GM12865 (cell line): ENCODE data around the gene RBM10.
A peak's percentile ranks its signal among the peaks of the same experiment; 100 is the strongest.
"Not testable (repeated sequence)": the region's sequence is repeated elsewhere in the genome, so short reads cannot be mapped to it uniquely, and the experiment has no call there.

Experiments
- DNase-seq: peaks from one replicate; pipeline ENCODE4 v3.0.0; 2010; ENCODE audit warnings: low read depth
- H3K4me3 ChIP-seq: 2 replicates; pipeline ENCODE4 v1.5.1; 2011; ENCODE audit warnings: mild to moderate bottlenecking, low read depth, low read length, control low read depth
- TF ChIP-seq, protein P1 (sequence below): IDR thresholded peaks from 2 replicates; pipeline ENCODE4 v1.5.1; 2011; ENCODE audit warnings: low read length, control low read depth, low read depth, inconsistent platforms; ENCODE audit not compliant: insufficient read depth; ENCODE audit errors: missing control alignments

Gene RBM10

DNA sequence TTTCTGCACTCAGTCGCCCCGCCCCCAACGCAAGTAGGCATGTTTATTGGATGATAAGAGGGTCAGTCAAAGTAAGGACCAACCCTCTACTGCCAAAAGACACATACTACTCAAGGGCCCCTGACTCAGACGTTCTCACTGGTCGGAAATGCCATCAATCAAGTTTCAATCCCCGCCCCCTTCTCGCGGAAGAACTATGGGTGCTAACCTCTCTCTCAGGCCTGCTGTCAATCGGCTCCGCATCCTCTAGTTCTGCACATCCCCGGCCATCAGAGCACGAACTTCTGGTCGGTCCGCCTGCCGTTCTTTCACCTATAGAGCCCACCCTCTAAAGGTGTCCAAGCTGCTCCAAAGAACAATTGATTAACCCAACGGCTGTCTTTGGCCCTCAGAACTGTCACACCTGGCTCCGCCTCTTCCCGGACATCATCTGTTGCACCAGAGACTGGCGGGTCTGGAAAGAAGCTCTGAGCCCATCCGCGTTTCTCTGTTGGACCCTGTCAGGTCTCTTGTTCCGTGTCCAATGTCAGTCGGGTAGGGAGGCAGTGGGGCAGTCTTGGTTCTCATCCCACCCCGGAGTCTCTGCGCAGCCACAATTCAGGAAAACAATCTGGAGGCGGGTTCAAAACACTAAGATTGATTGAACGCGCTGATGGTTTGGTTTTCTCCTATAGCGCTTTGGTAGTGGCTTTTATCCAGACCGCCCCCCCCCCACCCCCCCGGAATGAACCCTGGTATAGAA is 15.7 kb upstream of the RBM10 start:
- H3K4me3 ChIP-seq = peak overlapping the region; percentile 80
- TF ChIP-seq, protein P1, sequence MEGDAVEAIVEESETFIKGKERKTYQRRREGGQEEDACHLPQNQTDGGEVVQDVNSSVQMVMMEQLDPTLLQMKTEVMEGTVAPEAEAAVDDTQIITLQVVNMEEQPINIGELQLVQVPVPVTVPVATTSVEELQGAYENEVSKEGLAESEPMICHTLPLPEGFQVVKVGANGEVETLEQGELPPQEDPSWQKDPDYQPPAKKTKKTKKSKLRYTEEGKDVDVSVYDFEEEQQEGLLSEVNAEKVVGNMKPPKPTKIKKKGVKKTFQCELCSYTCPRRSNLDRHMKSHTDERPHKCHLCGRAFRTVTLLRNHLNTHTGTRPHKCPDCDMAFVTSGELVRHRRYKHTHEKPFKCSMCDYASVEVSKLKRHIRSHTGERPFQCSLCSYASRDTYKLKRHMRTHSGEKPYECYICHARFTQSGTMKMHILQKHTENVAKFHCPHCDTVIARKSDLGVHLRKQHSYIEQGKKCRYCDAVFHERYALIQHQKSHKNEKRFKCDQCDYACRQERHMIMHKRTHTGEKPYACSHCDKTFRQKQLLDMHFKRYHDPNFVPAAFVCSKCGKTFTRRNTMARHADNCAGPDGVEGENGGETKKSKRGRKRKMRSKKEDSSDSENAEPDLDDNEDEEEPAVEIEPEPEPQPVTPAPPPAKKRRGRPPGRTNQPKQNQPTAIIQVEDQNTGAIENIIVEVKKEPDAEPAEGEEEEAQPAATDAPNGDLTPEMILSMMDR = no peak
- peak; percentile 95 for DNase-seq

DNA sequence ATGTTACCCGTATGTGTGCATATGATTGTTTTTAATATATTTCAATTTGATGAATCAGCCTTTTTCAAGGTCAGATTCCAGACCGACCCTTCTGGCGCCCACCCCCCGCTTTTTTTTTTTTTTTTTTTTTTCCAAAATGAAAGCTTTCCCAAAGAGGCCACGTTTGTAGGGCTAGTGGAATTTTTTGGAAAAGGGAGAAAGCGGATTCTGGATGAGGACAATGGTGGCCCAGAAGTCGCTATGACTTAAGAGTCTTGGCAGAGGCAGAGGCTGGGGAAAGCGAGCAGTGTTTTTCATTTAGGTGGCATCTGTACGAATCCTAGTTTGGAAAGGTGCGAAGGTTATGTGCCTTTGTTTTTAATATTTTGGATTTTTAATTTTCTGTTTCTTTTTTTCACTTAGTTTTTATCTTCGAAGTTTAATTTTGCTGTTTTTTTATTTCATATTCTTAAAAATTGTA is 15.1 kb upstream of the RBM10 start:
- TF ChIP-seq, protein P1 = no peak
- no peak for DNase-seq
- peak overlapping the region; percentile 80 for H3K4me3 ChIP-seq

DNA sequence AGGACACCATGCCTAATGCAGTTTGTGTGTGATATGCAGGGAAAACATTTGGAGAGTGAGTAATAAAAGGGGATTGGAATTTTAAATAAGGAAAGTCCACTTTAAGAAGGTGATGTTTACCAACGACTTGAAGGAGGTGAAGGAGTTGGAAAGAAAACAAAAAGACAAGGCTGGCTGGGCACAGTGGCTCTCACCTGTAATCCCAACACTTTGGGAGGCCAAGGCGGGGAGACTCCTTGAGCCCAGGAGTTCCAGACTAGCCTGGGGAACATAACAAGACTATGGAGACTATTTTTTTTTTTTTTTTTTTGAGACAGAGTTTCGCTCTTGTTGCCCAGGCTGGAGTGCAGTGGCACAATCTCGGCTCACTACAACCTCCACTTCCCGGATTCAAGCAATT is 11.5 kb upstream of the RBM10 start:
- no peak overlapping the region for H3K4me3 ChIP-seq
- TF ChIP-seq, protein P1 = no peak
- no peak for DNase-seq

DNA sequence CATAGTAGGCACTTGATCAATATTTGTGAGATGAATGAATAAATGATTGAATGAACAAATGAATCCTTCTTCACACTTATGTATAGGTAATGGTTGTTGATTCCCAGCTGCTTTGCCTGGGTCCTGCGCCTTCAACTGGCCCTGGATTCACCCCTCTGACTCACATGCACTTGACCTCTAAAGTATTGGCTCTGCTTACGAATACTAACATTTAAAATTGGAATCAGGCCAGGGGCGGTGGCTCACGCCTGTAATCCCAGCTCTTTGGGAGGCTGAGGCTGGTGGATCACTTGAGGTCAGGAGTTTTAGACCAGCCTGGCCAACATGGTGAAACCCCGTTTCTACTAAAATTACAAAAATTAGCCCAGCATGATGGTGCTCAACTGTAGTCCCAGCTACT is 9.4 kb upstream of the RBM10 start:
- DNase-seq, H3K4me3 ChIP-seq: not testable (repeated sequence)

DNA sequence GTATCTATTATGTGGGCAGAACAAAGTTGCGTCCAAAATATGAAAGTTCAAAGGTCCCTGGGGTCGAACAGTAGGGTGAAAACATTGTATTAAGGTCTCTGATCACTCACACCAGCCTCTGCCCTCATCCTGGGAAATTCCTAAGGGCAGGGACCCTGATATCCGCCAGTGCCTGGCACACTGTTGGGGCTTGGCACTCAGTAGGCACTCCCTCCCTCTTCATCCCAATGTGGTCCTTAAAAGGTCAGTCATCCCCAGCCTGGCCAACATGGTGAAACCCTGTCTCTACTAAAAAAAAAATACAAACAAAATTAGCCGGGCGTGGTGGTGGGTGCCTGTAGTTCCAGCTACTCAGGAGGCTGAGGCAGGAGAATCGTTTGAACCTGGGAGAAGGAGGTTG is 6.8 kb upstream of the RBM10 start:
- TF ChIP-seq, protein P1 = no peak
- DNase-seq = no peak
- no peak overlapping the region for H3K4me3 ChIP-seq

DNA sequence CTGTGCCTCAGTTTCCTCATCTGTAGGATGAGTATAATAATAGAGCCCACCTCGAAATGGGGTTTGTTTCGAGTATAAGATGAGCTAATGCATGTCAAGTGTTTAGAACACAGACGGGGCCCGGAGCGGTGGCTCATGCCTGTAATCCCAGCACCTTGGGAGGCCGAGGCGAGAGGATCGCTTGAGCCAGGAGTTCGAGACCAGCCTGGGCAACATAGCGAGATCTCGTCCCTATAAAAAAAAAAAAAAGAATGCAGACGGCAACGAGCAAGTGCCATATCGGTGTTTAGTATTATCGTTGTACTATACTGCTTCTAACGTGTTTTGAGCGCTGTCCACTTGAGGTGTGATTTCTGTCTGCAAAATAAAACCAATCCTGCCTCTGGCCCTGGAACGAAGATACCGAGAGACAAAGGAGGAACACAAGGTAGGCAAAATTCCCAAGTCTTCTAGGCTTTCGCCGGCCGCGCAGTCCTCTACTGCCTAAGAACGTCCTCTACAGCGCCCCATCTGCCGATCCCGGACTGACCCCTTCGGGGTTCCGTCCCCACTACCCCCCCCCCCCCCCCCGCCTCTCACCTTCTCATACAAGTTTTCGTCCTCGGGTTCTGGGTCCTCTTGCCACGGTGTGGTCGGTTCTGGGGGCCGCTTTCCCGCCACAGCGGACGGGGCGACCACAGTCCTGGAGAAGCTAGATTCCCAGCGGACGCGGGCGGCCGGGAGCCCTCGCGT is 961 bp upstream of the RBM10 start:
- TF ChIP-seq, protein P1 = no peak
- peak; percentile 61 for DNase-seq

DNA sequence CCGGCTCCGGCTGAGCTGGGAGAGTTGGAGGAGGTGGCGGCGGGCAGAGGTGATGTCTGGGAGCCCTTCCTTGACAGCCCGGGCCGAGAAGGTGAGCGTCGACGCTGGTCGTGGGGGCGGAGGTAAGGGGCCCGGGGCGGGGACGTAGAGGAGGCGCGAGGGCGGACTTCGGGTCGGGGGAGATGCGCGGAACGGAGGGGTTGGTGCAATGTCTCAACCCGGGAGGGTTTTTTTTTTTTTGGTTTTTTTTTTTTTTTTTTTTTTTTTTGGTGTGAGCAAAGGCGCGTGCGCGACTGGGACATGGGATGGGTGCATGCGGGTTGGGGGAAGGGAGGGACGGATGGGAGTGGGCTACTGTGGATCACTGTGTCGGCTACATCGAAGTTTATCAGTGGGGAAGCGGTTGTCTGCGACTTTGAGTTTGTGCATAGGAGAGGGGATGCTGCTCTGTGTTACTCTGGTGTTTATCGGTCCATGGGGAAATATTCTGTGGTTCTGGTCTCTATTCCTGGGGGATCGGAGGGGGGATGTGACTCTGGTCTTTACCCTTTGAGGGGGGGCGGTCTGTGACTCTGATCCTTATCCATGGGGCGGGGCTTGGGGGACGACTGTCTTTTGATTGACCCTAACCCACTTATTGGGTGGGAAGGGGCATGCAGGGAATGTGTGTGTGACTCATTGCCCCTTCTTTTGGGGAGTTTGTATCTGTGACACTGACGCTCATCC is 537 bp downstream of the RBM10 start:
- peak overlapping the region; percentile 85 for H3K4me3 ChIP-seq
- DNase-seq = no peak
- TF ChIP-seq, protein P1 = no peak

More for the DNA sequence above, 961 bp upstream of the RBM10 start:
- peak overlapping the region; percentile 85 for H3K4me3 ChIP-seq
